ENCODE results near the gene PLXNA1. TPM values are rescaled to one million over a fixed set of nuclear protein-coding genes. Genes with fewer than 3 reads are reported as not detected.

Gene PLXNA1
- polyA plus RNA-seq, 1 of the 3 experiments (the other 2 are of a cell fraction), result 48.1 TPM

GRCh38 chr3:126998728-126999127 lies 15.8 kb downstream of the PLXNA1 start:
- DNase-seq, result no peak
- POLR2A ChIA-PET, result no interaction called here
- Histone ChIP-seq H3K4me3 (ENCODE audit: low read depth in 2 of 2, low read length in 1 of 2) (no peak overlapping the region), H3K9ac (no peak overlapping the region), H3K4me1 (ENCODE audit: control insufficient read depth in 1 of 2, insufficient read depth in 2 of 2, low read depth in 1 of 2, low read length in 1 of 2) (peaks cover 21 to 72% of the 10 kb centered on the region in 2 experiments; a peak in 3 of 4 replicates), H3K9me2 (no peaks in the 10 kb centered on the region), H3K9me3 (no peaks in the 10 kb centered on the region), H3K79me2 (ENCODE audit: insufficient read depth) (peaks cover 85% of the 10 kb centered on the region), H2AFZ (ENCODE audit: low read depth) (no peak overlapping the region), H3K27me3 (ENCODE audit: insufficient read depth) (no peaks in the 10 kb centered on the region), H3F3A (replicated peaks; ENCODE audit: insufficient read depth) (peaks cover 8% of the 10 kb centered on the region), H3K4me2 (no peak overlapping the region), H4K20me1 (ENCODE audit: insufficient read depth) (peaks cover 49% of the 10 kb centered on the region), H3K36me3 (replicated peaks in 1 of 2; ENCODE audit: control insufficient read depth in 1 of 2, insufficient read depth in 2 of 2, low read length in 1 of 2) (peaks cover 0 to 15% of the 10 kb centered on the region in 2 experiments), H3K27ac (ENCODE audit: low read depth in 2 of 2, low read length in 1 of 2) (no peak overlapping the region; a peak in 1 of 4 replicates)
- WGBS (ENCODE audit: low lambda C conversion rate), result 48% methylated on average over 2 of the region's 3 CpGs
- CTCF ChIA-PET, result interaction anchor here (1.1 to 3.8 kb wide), 3 partner anchors 10 to 247 kb away, joined by 3 to 16 read pairs (median 6); partner anchors contain the start of gene PLXNA1
- no peak for TF ChIP-seq CTCF (IDR thresholded peaks at IDR 0.05)
- no peak for TF ChIP-seq JUND (IDR thresholded peaks at IDR 0.05)
- TF ChIP-seq FOXM1 (IDR thresholded peaks at IDR 0.05; ENCODE audit: low read depth), result no peak
- TF ChIP-seq FOXJ3 (CRISPR knock-in tag; IDR thresholded peaks at IDR 0.05), result no peak
- no peak for TF ChIP-seq TEAD4 (IDR thresholded peaks at IDR 0.05; ENCODE audit: borderline replicate concordance, insufficient read depth)
- TF ChIP-seq EZH2phosphoT487 (IDR thresholded peaks at IDR 0.05; ENCODE audit: borderline replicate concordance, low read depth), result no peak
- no peak for TF ChIP-seq CHD2 (IDR thresholded peaks at IDR 0.05; ENCODE audit: low read length, partially characterized antibody)
- TF ChIP-seq YY1 (IDR thresholded peaks at IDR 0.05; ENCODE audit: low read depth), result no peak
- TF ChIP-seq USF2 (IDR thresholded peaks at IDR 0.05; ENCODE audit: borderline replicate concordance, low read depth, low read length), result no peak
- TF ChIP-seq PBX3 (IDR thresholded peaks at IDR 0.05), result no peak
- TF ChIP-seq ZBTB33 (IDR thresholded peaks at IDR 0.05; ENCODE audit: borderline replicate concordance, low read depth), result no peak
- TF ChIP-seq REST (IDR thresholded peaks at IDR 0.05; ENCODE audit: low read depth, low read length), result no peak
- TF ChIP-seq RCOR1 (IDR thresholded peaks at IDR 0.05; ENCODE audit: low read length), result no peak
- no peak for TF ChIP-seq MEF2A (IDR thresholded peaks at IDR 0.05; ENCODE audit: borderline replicate concordance, low read depth)
- TF ChIP-seq RXRA (IDR thresholded peaks at IDR 0.05; ENCODE audit: borderline replicate concordance, low read depth), result no peak
- no peak for TF ChIP-seq EP300 (IDR thresholded peaks at IDR 0.05; ENCODE audit: borderline replicate concordance in 1 of 2, low read depth in 1 of 2, low read length in 1 of 2)
- no peak for TF ChIP-seq FOSL2 (IDR thresholded peaks at IDR 0.05; ENCODE audit: borderline replicate concordance, low read depth)

Measured in SK-N-SH (cell line).